ENCODE results near the gene C1orf159. TPM values are rescaled to one million over a fixed set of nuclear protein-coding genes. Genes with fewer than 3 reads are reported as not detected.

Gene C1orf159
- total and polyA plus RNA-seq, 9 of the 15 experiments (the other 6 are each of a cell fraction or from before 2014, with no cell fraction given): 0.28 to 54.9 (median 10.6) TPM

DNA sequence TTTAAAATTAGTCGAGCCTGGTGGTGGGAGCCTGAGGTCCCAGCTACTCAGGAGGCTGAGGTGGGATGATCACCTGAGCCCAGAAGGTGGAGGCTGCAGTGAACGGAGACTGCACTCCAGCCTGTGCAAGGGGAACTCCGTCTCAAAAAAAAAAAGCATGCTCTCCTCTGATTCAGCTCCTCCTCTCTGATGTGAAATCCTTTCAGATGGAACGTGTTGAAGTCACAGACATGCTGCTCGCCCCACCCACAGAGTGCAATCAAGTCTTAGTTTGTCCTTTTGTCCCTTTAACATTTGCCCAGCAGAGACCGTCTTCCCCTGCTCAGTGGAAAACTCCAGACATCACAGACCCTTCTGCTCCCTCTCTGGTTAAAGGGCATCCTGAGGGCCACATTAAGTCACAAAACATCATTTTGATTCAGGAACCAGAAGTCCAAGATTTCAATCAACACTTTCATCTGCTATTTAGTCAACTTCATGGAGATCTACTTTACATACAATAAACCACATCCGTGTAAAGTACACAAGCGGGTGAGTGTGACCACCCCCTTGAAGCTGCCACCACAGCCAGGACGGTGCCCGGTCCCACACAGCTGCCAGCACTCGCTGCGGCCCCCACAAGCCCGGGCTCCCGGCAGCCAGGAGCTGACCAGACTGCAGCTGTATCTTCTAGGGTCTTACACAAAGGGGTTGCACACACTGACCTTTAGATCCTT lies 22.8 kb downstream of the C1orf159 start:
- intact Hi-C loops (cut with micrococcal nuclease) (no loop called here), in situ Hi-C loops (cut with MboI) (no loop called here)
- H3K36me3 ChIP-seq (ENCODE audit: control insufficient read depth, insufficient read depth, low read length): no peaks in the 10 kb centered on the region
- peak; percentile 49 for FAIRE-seq
- no peaks in the 10 kb centered on the region for H3K27me3 ChIP-seq (ENCODE audit: control insufficient read depth in 2 of 2, insufficient read depth in 2 of 2, low read length in 2 of 2)
- H3K9ac ChIP-seq (ENCODE audit: insufficient read depth in 1 of 2, low read depth in 2 of 2, low read length in 2 of 2): no peak overlapping the region
- H2AFZ ChIP-seq (ENCODE audit: low read depth, low read length): no peak overlapping the region
- 85% methylated on average over 13 of the region's 14 CpGs for WGBS (ENCODE audit: insufficient coverage, low coverage, missing lambda C conversion rate)
- H3K4me2 ChIP-seq (ENCODE audit: insufficient read depth, low read length): no peak overlapping the region
- H3K9me3 ChIP-seq (replicated peaks; ENCODE audit: control insufficient read depth, insufficient read depth, low read depth, low read length): peaks cover 2% of the 10 kb centered on the region; the same call in 1 of the 2 replicates
- H3K4me3 ChIP-seq: no peak overlapping the region
- H3K79me2 ChIP-seq (ENCODE audit: control insufficient read depth, insufficient read depth, low read length): no peaks in the 10 kb centered on the region
- TF ChIP-seq ZKSCAN8 (CRISPR knock-in tag; IDR thresholded peaks at IDR 0.05) (no peak), POLR2G (IDR thresholded peaks at IDR 0.05; ENCODE audit: low read depth, low read length) (peak; percentile 29; the same call in 1 of the 2 replicates), HDAC3 (IDR thresholded peaks at IDR 0.05; ENCODE audit: borderline replicate concordance, partially characterized antibody) (no peak), CBX3 (IDR thresholded peaks at IDR 0.05; ENCODE audit: borderline replicate concordance in 1 of 2, low read length in 2 of 2) (no peak), ZNF695 (CRISPR knock-in tag; IDR thresholded peaks at IDR 0.05) (no peak), ZNF224 (CRISPR knock-in tag; IDR thresholded peaks at IDR 0.05) (no peak), TRIM24 (IDR thresholded peaks at IDR 0.05) (no peak), PYGO2 (tag; IDR thresholded peaks at IDR 0.05) (no peak)
- no TSS peak for BruUV-seq (replicated peaks)
- H4K20me1 ChIP-seq (replicated peaks; ENCODE audit: control insufficient read depth, insufficient read depth, low read length): no peaks in the 10 kb centered on the region
- H3K4me1 ChIP-seq (replicated peaks in 1 of 2; ENCODE audit: control insufficient read depth in 2 of 2, insufficient read depth in 2 of 2, low read length in 2 of 2): peaks cover 0 to 43% of the 10 kb centered on the region in 2 experiments; a peak in 3 of 5 replicates
- peaks cover 5% of the 10 kb centered on the region for H3K9me1 ChIP-seq (ENCODE audit: control insufficient read depth, insufficient read depth, low read length)
- H3K27ac ChIP-seq (ENCODE audit: extremely low read depth, low read depth, low read length): no peak overlapping the region
- no peak for DNase-seq (ENCODE audit: extremely low read depth in 1 of 4, low spot score in 3 of 4)
- ChIA-PET POLR2A (interaction anchor here (0.7 to 1.2 kb wide), 2 partner anchors 9 to 255 kb away, joined by 3 to 4 read pairs; no protein-coding TSS in a partner anchor), CTCF (ENCODE audit: low intra/inter-chr PET ratio) (no interaction called here)
- ATAC-seq: no peak
